GM23248 (cell line): ENCODE data around the gene ZBED1. TPM values are rescaled to one million over a fixed set of nuclear protein-coding genes. Genes with fewer than 3 reads are reported as not detected.
"Not testable (repeated sequence)": the region's sequence is repeated elsewhere in the genome, so short reads cannot be mapped to it uniquely, and the experiment has no call there.

Source experiments
- DNase-seq: peaks from one replicate; pipeline ENCODE4 v3.0.0-alpha.2; 2015
- H2AFZ ChIP-seq: fragments of 200-600 bp; sonication (generic); 2 replicates; pipeline ENCODE4 v1.6.1; 2016; ENCODE audit warnings: antibody characterized with exemption
- H3F3A ChIP-seq: fragments of 200-600 bp; sonication (generic); 2 replicates; pipeline ENCODE4 v1.6.1; 2016; ENCODE audit warnings: mild to moderate bottlenecking, antibody characterized with exemption, mixed run types; ENCODE audit not compliant: insufficient read depth
- H3K27ac ChIP-seq: fragments of 200-600 bp; sonication (generic); 2 replicates; pipeline ENCODE4 v1.5.1; 2016; ENCODE audit warnings: mild to moderate bottlenecking
- H3K27me3 ChIP-seq: fragments of 200-600 bp; sonication (generic); replicated peaks from 2 replicates; pipeline ENCODE4 v1.6.1; 2016; ENCODE audit warnings: mild to moderate bottlenecking; ENCODE audit not compliant: insufficient read depth
- H3K36me3 ChIP-seq: fragments of 200-600 bp; sonication (generic); 2 replicates; pipeline ENCODE4 v1.6.1; 2016; ENCODE audit warnings: low read depth, mild to moderate bottlenecking
- H3K4me1 ChIP-seq: fragments of 200-600 bp; sonication (generic); 2 replicates; pipeline ENCODE4 v1.6.1; 2016; ENCODE audit warnings: mild to moderate bottlenecking; ENCODE audit not compliant: insufficient read depth
- H3K4me2 ChIP-seq: fragments of 200-600 bp; sonication (generic); one replicate; pipeline ENCODE4 v1.6.1; 2016; ENCODE audit warnings: mild to moderate bottlenecking; ENCODE audit not compliant: unreplicated experiment
- H3K4me3 ChIP-seq: fragments of 200-600 bp; sonication (generic); 2 replicates; pipeline ENCODE4 v1.5.1; 2016; ENCODE audit warnings: mild to moderate bottlenecking
- H3K79me2 ChIP-seq: fragments of 200-600 bp; sonication (generic); 2 replicates; pipeline ENCODE4 v1.6.1; 2016; ENCODE audit warnings: mild to moderate bottlenecking; ENCODE audit not compliant: insufficient read depth
- H3K9ac ChIP-seq: fragments of 200-600 bp; sonication (generic); 2 replicates; pipeline ENCODE4 v1.6.1; 2016; ENCODE audit warnings: mild to moderate bottlenecking
- H3K9me2 ChIP-seq: fragments of 200-600 bp; sonication (generic); 2 replicates; pipeline ENCODE4 v1.6.1; 2016; ENCODE audit warnings: mixed run types, mild to moderate bottlenecking, moderate library complexity; ENCODE audit not compliant: insufficient read depth
- H3K9me3 ChIP-seq: fragments of 200-600 bp; sonication (generic); one replicate; pipeline ENCODE4 v1.6.1; 2017; ENCODE audit warnings: low read depth
- H4K20me1 ChIP-seq: fragments of 200-600 bp; sonication (generic); 2 replicates; pipeline ENCODE4 v1.6.0; 2016; ENCODE audit not compliant: insufficient read depth
- EZH2 ChIP-seq: fragments of 200-600 bp; sonication (generic); IDR thresholded peaks from 2 replicates; pipeline ENCODE4 v1.6.1; 2018; ENCODE audit warnings: antibody characterized with exemption, mild to moderate bottlenecking; ENCODE audit not compliant: insufficient read depth, poor library complexity, severe bottlenecking
- EZH2phosphoT487 ChIP-seq: fragments of 200-600 bp; sonication (generic); IDR thresholded peaks from 2 replicates; pipeline ENCODE4 v1.6.1; 2018; ENCODE audit warnings: antibody characterized with exemption, moderate library complexity, mild to moderate bottlenecking, low read depth; ENCODE audit not compliant: insufficient read depth
- WGBS, 2 experiments: methylation state at CpG; one replicate each; pipeline ENCODE4 v1.1.6; 2015 to 2017; ENCODE audit warnings: low lambda C conversion rate in 2 of 2, low coverage in 1 of 2; ENCODE audit errors: missing lambda C conversion rate in 2 of 2; 5-methylcytosine and 5-hydroxymethylcytosine counted together
- in situ Hi-C: fragments of 300-500 bp; cut with MboI; formaldehyde crosslinking; loops from 2 replicates; pipeline ENCODE4 v1.15.0; 2020
- polyA plus RNA-seq: library from polyadenylated mRNA; unstranded; fragments of >200 nt; fragmentation: Nextera tagmentation; extraction: Ambion mirVana; gene quantifications from 2 replicates; pipeline ENCODE4 v1.2.1, GENCODE V29; 2016
- total RNA-seq: library from RNA; depleted of rRNA; stranded (reverse); fragments of >200 nt; shearing (Covaris generic); gene quantifications from 2 replicates; pipeline ENCODE4 v1.2.3, GENCODE V29; 2014

ZBED1 gene
- total and polyA plus RNA-seq, 2 experiments from 2014 or later = 20.7 to 31.1 TPM

GRCh38 chrX:2521092-2521926 is 20.5 kb upstream of the ZBED1 start:
- in situ Hi-C loops = no loop called here
- TF ChIP-seq EZH2phosphoT487 = no peak
- no peak for TF ChIP-seq EZH2

GRCh38 chrX:2520539-2520938 is 19.8 kb upstream of the ZBED1 start:
- no peaks in the 10 kb centered on the region for H4K20me1 ChIP-seq
- H3K27ac ChIP-seq = no peak overlapping the region
- in situ Hi-C loops = no loop called here
- whole genome bisulfite sequencing, 2 experiments = 87 to 91% methylated on average over 7 to 8 of the region's 8 CpGs
- no peak overlapping the region for H3K9ac ChIP-seq
- H3K4me1 ChIP-seq = no peaks in the 10 kb centered on the region
- DNase-seq = no peak
- no peak overlapping the region for H2AFZ ChIP-seq
- TF ChIP-seq EZH2phosphoT487 (no peak), EZH2 (no peak)
- no peak overlapping the region for H3K4me2 ChIP-seq
- no peaks in the 10 kb centered on the region for H3K9me3 ChIP-seq
- H3K27me3 ChIP-seq = 0 out of 2 replicates have a peak, but pooled peaks cover 8% of the 10 kb centered on the region
- H3K36me3 ChIP-seq = no peaks in the 10 kb centered on the region
- no peaks in the 10 kb centered on the region for H3K79me2 ChIP-seq
- H3K9me2 ChIP-seq = no peaks in the 10 kb centered on the region
- H3K4me3 ChIP-seq = no peak overlapping the region
- no peaks in the 10 kb centered on the region for H3F3A ChIP-seq

More at GRCh38 chrX:2521092-2521926, 20.5 kb upstream of the ZBED1 start:
- H3K27ac ChIP-seq = no peak overlapping the region
- DNase-seq = no peak
- no peaks in the 10 kb centered on the region for H3K36me3 ChIP-seq
- H4K20me1 ChIP-seq = no peaks in the 10 kb centered on the region
- no peaks in the 10 kb centered on the region for H3K4me1 ChIP-seq
- 15 to 20% methylated on average over 15 of the region's 15 CpGs for whole genome bisulfite sequencing, 2 experiments
- H3K27me3 ChIP-seq = 0 out of 2 replicates have a peak, but pooled peaks cover 8% of the 10 kb centered on the region
- H3K9ac ChIP-seq = no peak overlapping the region
- H3F3A ChIP-seq = no peaks in the 10 kb centered on the region
- H3K79me2 ChIP-seq = no peaks in the 10 kb centered on the region
- no peaks in the 10 kb centered on the region for H3K9me3 ChIP-seq
- no peak overlapping the region for H2AFZ ChIP-seq
- H3K9me2 ChIP-seq = no peaks in the 10 kb centered on the region
- H3K4me2 ChIP-seq = no peak overlapping the region
- no peak overlapping the region for H3K4me3 ChIP-seq

GRCh38 chrX:2519638-2520037 is 18.9 kb upstream of the ZBED1 start:
- H3K4me2 ChIP-seq, in situ Hi-C loops, H3K27me3 ChIP-seq, H3K79me2 ChIP-seq, H3K9ac ChIP-seq, DNase-seq, H3K4me1 ChIP-seq, H3F3A ChIP-seq, H2AFZ ChIP-seq, H3K9me3 ChIP-seq, H3K4me3 ChIP-seq, H3K9me2 ChIP-seq, H3K36me3 ChIP-seq, H4K20me1 ChIP-seq, H3K27ac ChIP-seq: not testable (repeated sequence)
- 30 to 31% methylated on average over 1 to 3 of the region's 3 CpGs for WGBS, 2 experiments

GRCh38 chrX:2517055-2517454 is 16.3 kb upstream of the ZBED1 start:
- Histone ChIP-seq H3K9ac (no peak overlapping the region), H3K27me3 (no peaks in the 10 kb centered on the region; the same call in 1 of the 2 replicates), H3K27ac (no peak overlapping the region), H3K9me2 (no peaks in the 10 kb centered on the region), H3K36me3 (no peaks in the 10 kb centered on the region), H3F3A (no peaks in the 10 kb centered on the region), H3K9me3 (no peaks in the 10 kb centered on the region), H3K4me1 (no peaks in the 10 kb centered on the region), H3K4me3 (no peak overlapping the region), H2AFZ (no peak overlapping the region), H3K4me2 (no peak overlapping the region), H3K79me2 (no peaks in the 10 kb centered on the region), H4K20me1 (no peaks in the 10 kb centered on the region)
- in situ Hi-C loops = no loop called here
- TF ChIP-seq EZH2 (no peak), EZH2phosphoT487 (no peak)
- no peak for DNase-seq
- WGBS, 2 experiments = 66 to 68% methylated on average over 6 of the region's 6 CpGs
